ENCODE results near the gene FAM83G.

DNA sequence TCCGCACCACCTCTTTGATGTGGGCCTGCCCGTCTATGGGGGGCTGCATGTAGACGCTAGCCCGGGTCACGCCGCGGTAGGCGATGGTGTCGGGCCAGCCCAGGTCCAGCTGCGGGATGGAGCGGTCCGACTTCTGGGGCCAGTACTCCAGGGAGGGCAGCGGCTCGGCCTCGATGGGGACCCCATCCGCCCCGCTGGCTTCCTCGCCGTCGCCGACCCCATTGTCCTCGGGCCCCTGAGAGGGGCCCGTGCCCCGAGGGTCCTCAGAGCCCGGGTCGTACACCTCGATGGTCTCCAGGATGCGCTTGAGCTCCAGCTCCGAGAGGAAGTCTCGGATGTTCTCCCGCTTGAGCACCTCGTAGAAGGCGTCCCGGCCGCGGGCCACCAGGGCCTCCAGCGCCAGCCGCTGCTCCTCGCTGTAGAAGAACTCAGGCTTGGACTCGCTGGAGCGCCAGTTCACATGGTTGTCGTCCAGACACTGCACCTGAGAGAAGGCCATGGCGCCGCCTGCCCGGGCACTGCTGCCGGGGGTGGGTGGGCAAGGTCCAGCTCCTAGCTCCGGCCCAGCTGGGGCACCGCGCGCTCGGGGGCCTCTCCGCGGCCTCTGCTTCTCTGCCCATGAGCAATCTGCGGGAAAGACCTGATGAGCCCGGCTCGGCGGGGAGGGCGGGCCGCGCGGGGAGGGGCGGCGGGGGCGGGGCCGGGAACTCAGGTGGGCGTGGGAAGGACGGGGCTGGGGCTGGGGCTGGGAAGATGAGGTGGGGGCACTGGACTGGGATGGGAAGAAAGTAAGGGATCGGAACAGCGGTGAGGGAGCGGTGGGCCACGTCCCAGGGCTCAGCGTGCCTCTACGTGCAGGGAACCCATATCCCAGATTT, 782 bp downstream of the FAM83G start:
- TF ChIP-seq, protein P1, sequence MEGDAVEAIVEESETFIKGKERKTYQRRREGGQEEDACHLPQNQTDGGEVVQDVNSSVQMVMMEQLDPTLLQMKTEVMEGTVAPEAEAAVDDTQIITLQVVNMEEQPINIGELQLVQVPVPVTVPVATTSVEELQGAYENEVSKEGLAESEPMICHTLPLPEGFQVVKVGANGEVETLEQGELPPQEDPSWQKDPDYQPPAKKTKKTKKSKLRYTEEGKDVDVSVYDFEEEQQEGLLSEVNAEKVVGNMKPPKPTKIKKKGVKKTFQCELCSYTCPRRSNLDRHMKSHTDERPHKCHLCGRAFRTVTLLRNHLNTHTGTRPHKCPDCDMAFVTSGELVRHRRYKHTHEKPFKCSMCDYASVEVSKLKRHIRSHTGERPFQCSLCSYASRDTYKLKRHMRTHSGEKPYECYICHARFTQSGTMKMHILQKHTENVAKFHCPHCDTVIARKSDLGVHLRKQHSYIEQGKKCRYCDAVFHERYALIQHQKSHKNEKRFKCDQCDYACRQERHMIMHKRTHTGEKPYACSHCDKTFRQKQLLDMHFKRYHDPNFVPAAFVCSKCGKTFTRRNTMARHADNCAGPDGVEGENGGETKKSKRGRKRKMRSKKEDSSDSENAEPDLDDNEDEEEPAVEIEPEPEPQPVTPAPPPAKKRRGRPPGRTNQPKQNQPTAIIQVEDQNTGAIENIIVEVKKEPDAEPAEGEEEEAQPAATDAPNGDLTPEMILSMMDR (conservative IDR thresholded peaks at IDR 0.05; ENCODE audit: low read length), result no peak
- no peak for TF ChIP-seq EZH2phosphoT487 (IDR thresholded peaks at IDR 0.05; ENCODE audit: borderline replicate concordance, low read depth, low read length)
